Muscle layer of duodenum (tissue), 2 donors: ENCODE results near the gene CPNE8.
"Not testable (repeated sequence)": the region's sequence is repeated elsewhere in the genome, so short reads cannot be mapped to it uniquely, and the experiment has no call there.

Source experiments
- H3K27ac ChIP-seq: one replicate; pipeline ENCODE4 v1.7.0; 2013; ENCODE audit warnings: mild to moderate bottlenecking, low read length
- H3K27me3 ChIP-seq: one replicate; pipeline ENCODE4 v1.7.0; 2013; ENCODE audit warnings: low read depth, mild to moderate bottlenecking, control low read depth, low read length
- H3K36me3 ChIP-seq, 2 donors: one replicate each; pipeline ENCODE4 v1.7.0; 2013; ENCODE audit warnings: low read length in 2 of 2, control low read depth in 1 of 2, mild to moderate bottlenecking in 1 of 2; ENCODE audit not compliant: insufficient read depth in 2 of 2, control insufficient read depth in 1 of 2
- H3K4me1 ChIP-seq, 2 donors: one replicate each; pipeline ENCODE4 v1.7.0; 2013; ENCODE audit warnings: low read length in 2 of 2, mild to moderate bottlenecking in 2 of 2, control low read depth in 1 of 2, moderate library complexity in 1 of 2; ENCODE audit not compliant: insufficient read depth in 2 of 2, control insufficient read depth in 1 of 2
- H3K4me3 ChIP-seq, 2 donors: one replicate each; pipeline ENCODE4 v1.7.0; 2013; ENCODE audit warnings: low read length in 2 of 2, low read depth in 1 of 2, mild to moderate bottlenecking in 1 of 2
- H3K9me3 ChIP-seq, 2 donors: one replicate each; pipeline ENCODE4 v1.7.0; 2013; ENCODE audit warnings: low read length in 2 of 2, control low read depth in 1 of 2, mild to moderate bottlenecking in 1 of 2; ENCODE audit not compliant: control insufficient read depth in 1 of 2
- donor health status: healthy.

CPNE8 gene

GRCh38 chr12:38761636-38762342 lies 143.6 kb downstream of the CPNE8 start:
- peaks cover 4 to 5% of the 10 kb centered on the region in 2 donors for H3K36me3 ChIP-seq
- no peaks in the 10 kb centered on the region for H3K27me3 ChIP-seq
- no peaks in the 10 kb centered on the region for H3K9me3 ChIP-seq
- H3K27ac ChIP-seq = no peak overlapping the region
- no peaks in the 10 kb centered on the region for H3K4me1 ChIP-seq
- no peak overlapping the region for H3K4me3 ChIP-seq

- Histone ChIP-seq H3K4me1 (no peaks in the 10 kb centered on the region), H3K4me3 (no peak overlapping the region), H3K27ac (no peak overlapping the region), H3K27me3 (no peaks in the 10 kb centered on the region), H3K9me3 (no peaks in the 10 kb centered on the region), H3K36me3 (peaks cover 4 to 5% of the 10 kb centered on the region in 2 donors)
Observed at GRCh38 chr12:38761111-38761510, 144.3 kb downstream of the CPNE8 start.

- H3K9me3 ChIP-seq = no peaks in the 10 kb centered on the region
- no peak overlapping the region for H3K27ac ChIP-seq
Observed at GRCh38 chr12:38759621-38760020, 145.8 kb downstream of the CPNE8 start.

GRCh38 chr12:38746744-38747143 lies 158.6 kb downstream of the CPNE8 start:
- no peaks in the 10 kb centered on the region for H3K27me3 ChIP-seq
- no peaks in the 10 kb centered on the region for H3K4me1 ChIP-seq
- H3K4me3 ChIP-seq = no peak overlapping the region
- no peaks in the 10 kb centered on the region for H3K36me3 ChIP-seq
- no peaks in the 10 kb centered on the region for H3K9me3 ChIP-seq
- no peak overlapping the region for H3K27ac ChIP-seq

More at GRCh38 chr12:38759621-38760020, 145.8 kb downstream of the CPNE8 start:
- H3K27me3 ChIP-seq = no peaks in the 10 kb centered on the region
- no peaks in the 10 kb centered on the region for H3K4me1 ChIP-seq
- peaks cover 4 to 5% of the 10 kb centered on the region in 2 donors for H3K36me3 ChIP-seq
- H3K4me3 ChIP-seq = no peak overlapping the region

GRCh38 chr12:38745601-38746000 lies 159.8 kb downstream of the CPNE8 start:
- Histone ChIP-seq H3K4me1 (no peaks in the 10 kb centered on the region), H3K9me3 (no peaks in the 10 kb centered on the region)

GRCh38 chr12:38744041-38744440 lies 161.3 kb downstream of the CPNE8 start:
- Histone ChIP-seq H3K36me3 (no peaks in the 10 kb centered on the region), H3K27me3 (no peaks in the 10 kb centered on the region), H3K9me3 (no peaks in the 10 kb centered on the region), H3K4me3 (no peak overlapping the region), H3K4me1 (no peaks in the 10 kb centered on the region), H3K27ac (no peak overlapping the region)

More at GRCh38 chr12:38745601-38746000, 159.8 kb downstream of the CPNE8 start:
- no peak overlapping the region for H3K4me3 ChIP-seq
- H3K27me3 ChIP-seq = no peaks in the 10 kb centered on the region
- H3K36me3 ChIP-seq = no peaks in the 10 kb centered on the region
- no peak overlapping the region for H3K27ac ChIP-seq

- not testable (repeated sequence) for H3K27me3 ChIP-seq, H3K4me3 ChIP-seq
Observed at GRCh38 chr12:38742496-38742895, 162.9 kb downstream of the CPNE8 start.

GRCh38 chr12:38736821-38737220 lies 168.6 kb downstream of the CPNE8 start:
- no peaks in the 10 kb centered on the region for H3K27me3 ChIP-seq
- no peak overlapping the region for H3K27ac ChIP-seq
- H3K4me1 ChIP-seq = no peaks in the 10 kb centered on the region
- H3K36me3 ChIP-seq = no peaks in the 10 kb centered on the region
- no peak overlapping the region for H3K4me3 ChIP-seq
- no peaks in the 10 kb centered on the region for H3K9me3 ChIP-seq

More at GRCh38 chr12:38742496-38742895, 162.9 kb downstream of the CPNE8 start:
- H3K36me3 ChIP-seq, H3K27ac ChIP-seq, H3K9me3 ChIP-seq, H3K4me1 ChIP-seq: not testable (repeated sequence)

GRCh38 chr12:38732761-38733160 lies 172.6 kb downstream of the CPNE8 start:
- Histone ChIP-seq H3K9me3 (no peaks in the 10 kb centered on the region), H3K4me1 (no peaks in the 10 kb centered on the region), H3K4me3 (no peak overlapping the region), H3K27ac (no peak overlapping the region), H3K27me3 (no peaks in the 10 kb centered on the region), H3K36me3 (no peaks in the 10 kb centered on the region)

- H3K36me3 ChIP-seq = peaks cover 0 to 4% of the 10 kb centered on the region in 2 donors
- H3K27me3 ChIP-seq = no peaks in the 10 kb centered on the region
- no peak overlapping the region for H3K4me3 ChIP-seq
- no peaks in the 10 kb centered on the region for H3K4me1 ChIP-seq
- H3K9me3 ChIP-seq = no peaks in the 10 kb centered on the region
- no peak overlapping the region for H3K27ac ChIP-seq
Observed at GRCh38 chr12:38728894-38729293, 176.5 kb downstream of the CPNE8 start.

- no peak overlapping the region for H3K4me3 ChIP-seq
- peaks cover 0 to under 1% of the 10 kb centered on the region in 2 donors for H3K9me3 ChIP-seq
- H3K27me3 ChIP-seq = no peaks in the 10 kb centered on the region
- peaks cover 0 to 29% of the 10 kb centered on the region in 2 donors for H3K36me3 ChIP-seq
- no peaks in the 10 kb centered on the region for H3K4me1 ChIP-seq
- H3K27ac ChIP-seq = no peak overlapping the region
Observed at GRCh38 chr12:38721611-38722252, 183.7 kb downstream of the CPNE8 start.
